ENCODE measurements around the gene TTC33. TPM values are rescaled to one million over a fixed set of nuclear protein-coding genes. Genes with fewer than 3 reads are reported as not detected.

TTC33 gene
- total RNA-seq, 1 experiment from 2014 or later, result 30.2 TPM

DNA sequence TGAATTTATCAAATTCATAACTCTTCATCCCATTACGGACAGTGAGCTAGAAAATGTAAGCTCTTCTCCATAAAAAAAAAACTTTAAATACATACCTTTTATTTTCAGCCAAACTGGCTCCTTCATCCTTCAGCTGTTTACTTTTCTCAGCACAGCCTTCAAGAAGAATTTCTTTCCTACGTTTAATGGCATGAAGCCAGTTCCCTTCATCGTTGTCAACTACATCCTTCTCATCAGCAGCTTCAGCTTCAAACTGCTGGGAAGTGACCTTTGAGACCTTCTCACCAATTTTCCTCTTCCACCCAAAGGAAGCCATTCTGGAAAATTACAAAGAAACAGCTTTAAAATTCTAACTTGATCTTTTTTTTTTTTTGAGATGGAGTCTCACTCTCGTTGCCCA is 9.1 kb downstream of the TTC33 start:
- 0 out of 2 replicates have a peak, but pooled peaks cover 7% of the 10 kb centered on the region for H3K79me2 ChIP-seq (ENCODE audit: low read depth)
- BruUV-seq (replicated peaks), result no TSS peak
- H2AFZ ChIP-seq, result no peak overlapping the region
- H3K4me3 ChIP-seq, result no peak overlapping the region
- H3K27me3 ChIP-seq (ENCODE audit: insufficient read depth, low read depth), result no peaks in the 10 kb centered on the region
- H3K27ac ChIP-seq, result no peak overlapping the region
- H3F3A ChIP-seq (ENCODE audit: insufficient read depth, low read depth), result no peaks in the 10 kb centered on the region
- H3K4me2 ChIP-seq, result no peak overlapping the region
- no peaks in the 10 kb centered on the region for H3K9me2 ChIP-seq (ENCODE audit: insufficient read depth)
- H3K36me3 ChIP-seq (ENCODE audit: low read depth), result no peaks in the 10 kb centered on the region
- ChIA-PET POLR2A (ENCODE audit: unreplicated experiment) (interaction anchor here (0.6 kb wide), 1 partner anchor 1025 kb away, joined by 7 read pairs; no protein-coding TSS in a partner anchor), CTCF (no interaction called here)
- no peaks in the 10 kb centered on the region for H4K20me1 ChIP-seq (ENCODE audit: insufficient read depth)
- no peak for DNase-seq
- no peaks in the 10 kb centered on the region for H3K4me1 ChIP-seq (replicated peaks; ENCODE audit: insufficient read depth)
- TF ChIP-seq, protein P1, sequence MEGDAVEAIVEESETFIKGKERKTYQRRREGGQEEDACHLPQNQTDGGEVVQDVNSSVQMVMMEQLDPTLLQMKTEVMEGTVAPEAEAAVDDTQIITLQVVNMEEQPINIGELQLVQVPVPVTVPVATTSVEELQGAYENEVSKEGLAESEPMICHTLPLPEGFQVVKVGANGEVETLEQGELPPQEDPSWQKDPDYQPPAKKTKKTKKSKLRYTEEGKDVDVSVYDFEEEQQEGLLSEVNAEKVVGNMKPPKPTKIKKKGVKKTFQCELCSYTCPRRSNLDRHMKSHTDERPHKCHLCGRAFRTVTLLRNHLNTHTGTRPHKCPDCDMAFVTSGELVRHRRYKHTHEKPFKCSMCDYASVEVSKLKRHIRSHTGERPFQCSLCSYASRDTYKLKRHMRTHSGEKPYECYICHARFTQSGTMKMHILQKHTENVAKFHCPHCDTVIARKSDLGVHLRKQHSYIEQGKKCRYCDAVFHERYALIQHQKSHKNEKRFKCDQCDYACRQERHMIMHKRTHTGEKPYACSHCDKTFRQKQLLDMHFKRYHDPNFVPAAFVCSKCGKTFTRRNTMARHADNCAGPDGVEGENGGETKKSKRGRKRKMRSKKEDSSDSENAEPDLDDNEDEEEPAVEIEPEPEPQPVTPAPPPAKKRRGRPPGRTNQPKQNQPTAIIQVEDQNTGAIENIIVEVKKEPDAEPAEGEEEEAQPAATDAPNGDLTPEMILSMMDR (conservative IDR thresholded peaks at IDR 0.05), result no peak
- TF ChIP-seq EZH2 (IDR thresholded peaks at IDR 0.05; ENCODE audit: low read depth), result no peak
- H3K9me3 ChIP-seq (ENCODE audit: insufficient read depth, low read depth), result no peaks in the 10 kb centered on the region
- intact Hi-C loops (cut with micrococcal nuclease; ENCODE audit: unreplicated experiment), result no loop called here

DNA sequence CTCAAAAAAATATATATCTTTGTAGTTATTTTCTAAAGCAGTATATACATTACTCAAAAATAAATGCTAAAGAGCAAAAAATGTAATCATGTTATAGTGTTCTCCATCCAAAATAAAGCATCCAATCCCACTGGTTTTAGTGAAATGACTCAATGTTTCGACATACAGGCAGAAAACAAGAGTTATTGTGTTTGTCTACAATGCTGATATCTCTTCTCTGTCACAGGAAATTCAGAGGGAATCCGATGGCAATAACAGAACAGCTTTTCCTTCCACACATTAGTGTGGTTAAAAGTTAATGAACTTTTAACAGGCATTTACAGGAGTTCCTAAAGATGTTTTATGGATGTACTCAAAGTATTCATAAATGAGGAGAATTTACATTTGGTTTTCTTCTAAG is 12.0 kb downstream of the TTC33 start:
- TF ChIP-seq, protein P1 (conservative IDR thresholded peaks at IDR 0.05), result no peak
- TF ChIP-seq EZH2 (IDR thresholded peaks at IDR 0.05; ENCODE audit: low read depth), result no peak
- Histone ChIP-seq H3K4me2 (no peak overlapping the region), H3K4me1 (replicated peaks; ENCODE audit: insufficient read depth) (no peaks in the 10 kb centered on the region), H3F3A (ENCODE audit: insufficient read depth, low read depth) (no peaks in the 10 kb centered on the region), H3K4me3 (no peak overlapping the region), H2AFZ (no peak overlapping the region), H3K36me3 (ENCODE audit: low read depth) (no peaks in the 10 kb centered on the region), H3K27ac (no peak overlapping the region), H3K9me3 (ENCODE audit: insufficient read depth, low read depth) (0 out of 2 replicates have a peak, but pooled peaks cover 1% of the 10 kb centered on the region), H3K27me3 (ENCODE audit: insufficient read depth, low read depth) (no peaks in the 10 kb centered on the region), H3K79me2 (ENCODE audit: low read depth) (0 out of 2 replicates have a peak, but pooled peaks cover 6% of the 10 kb centered on the region), H4K20me1 (ENCODE audit: insufficient read depth) (no peaks in the 10 kb centered on the region), H3K9me2 (ENCODE audit: insufficient read depth) (no peaks in the 10 kb centered on the region)
- intact Hi-C loops (cut with micrococcal nuclease; ENCODE audit: unreplicated experiment), result no loop called here
- no TSS peak for BruUV-seq (replicated peaks)
- ChIA-PET POLR2A (ENCODE audit: unreplicated experiment) (no interaction called here), CTCF (interaction anchor here (0.7 kb wide), 3 partner anchors 7 to 1075 kb away, joined by 3 to 8 read pairs (median 5); no protein-coding TSS in a partner anchor)
- no peak for DNase-seq

DNA sequence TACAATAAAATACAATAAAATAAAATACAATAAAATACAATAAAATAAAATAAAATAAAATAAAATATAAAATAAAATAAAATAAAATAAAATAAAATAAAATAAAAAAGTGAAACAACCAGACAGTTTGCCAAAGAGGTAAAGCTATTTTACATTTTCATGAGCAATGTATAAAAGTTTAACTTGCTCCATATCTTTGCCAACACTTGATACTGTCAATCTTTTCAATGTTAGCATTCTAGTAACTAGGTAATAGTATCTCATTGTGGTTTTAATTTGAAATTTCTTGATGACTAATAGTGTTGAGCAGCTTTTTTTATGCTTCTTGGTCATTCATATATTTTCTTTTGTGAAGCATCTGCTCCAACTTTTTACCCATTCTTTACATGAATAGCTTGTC is 17.3 kb downstream of the TTC33 start:
- no peak overlapping the region for H3K4me3 ChIP-seq

More for the DNA sequence above, 17.3 kb downstream of the TTC33 start:
- Histone ChIP-seq H3K4me2 (no peak overlapping the region), H4K20me1 (ENCODE audit: insufficient read depth) (no peaks in the 10 kb centered on the region), H3K9me2 (ENCODE audit: insufficient read depth) (no peaks in the 10 kb centered on the region), H3K4me1 (replicated peaks; ENCODE audit: insufficient read depth) (0 out of 2 replicates have a peak, but pooled peaks cover 8% of the 10 kb centered on the region), H3K79me2 (ENCODE audit: low read depth) (no peaks in the 10 kb centered on the region), H2AFZ (no peak overlapping the region), H3F3A (ENCODE audit: insufficient read depth, low read depth) (peaks cover 6% of the 10 kb centered on the region; the same call in 1 of the 2 replicates), H3K9me3 (ENCODE audit: insufficient read depth, low read depth) (0 out of 2 replicates have a peak, but pooled peaks cover 5% of the 10 kb centered on the region), H3K36me3 (ENCODE audit: low read depth) (no peaks in the 10 kb centered on the region), H3K27me3 (ENCODE audit: insufficient read depth, low read depth) (no peaks in the 10 kb centered on the region), H3K27ac (no peak overlapping the region)
- no TSS peak for BruUV-seq (replicated peaks)
- TF ChIP-seq, protein P1 (conservative IDR thresholded peaks at IDR 0.05), result no peak
- no peak for TF ChIP-seq EZH2 (IDR thresholded peaks at IDR 0.05; ENCODE audit: low read depth)
- CTCF ChIA-PET, result no interaction called here
- intact Hi-C loops (cut with micrococcal nuclease; ENCODE audit: unreplicated experiment), result loop anchor here (5.0 kb wide), 6 partner anchors 139 to 1141 kb away; no protein-coding TSS in a partner anchor
- no peak for DNase-seq
- POLR2A ChIA-PET (ENCODE audit: unreplicated experiment), result interaction anchor here (0.6 kb wide), 2 partner anchors 945 to 1024 kb away, joined by 6 to 17 read pairs; no protein-coding TSS in a partner anchor
